Keratinocyte (primary cell): ENCODE results near the gene SUPT5H. TPM values are rescaled to one million over a fixed set of nuclear protein-coding genes. Genes with fewer than 3 reads are reported as not detected.

Experiments
- DNase-seq: peaks from one replicate; pipeline ENCODE4 v3.0.0-alpha.2; 2011; ENCODE audit warnings: low read depth, missing footprints, low spot score
- FAIRE-seq: peaks from 2 replicates; lab custom pipeline; 2011; peaks lifted over from hg19 to GRCh38; lab: Jason Lieb, UNC
- H2AFZ ChIP-seq: 2 replicates; pipeline ENCODE4 v1.6.0; 2012; ENCODE audit warnings: low read length, control low read depth, inconsistent platforms; ENCODE audit not compliant: control insufficient read depth
- H3K27ac ChIP-seq: 2 replicates; pipeline ENCODE4 v1.5.1; 2011; ENCODE audit warnings: low read length; ENCODE audit not compliant: control insufficient read depth, insufficient read depth
- H3K27me3 ChIP-seq: 3 replicates; pipeline ENCODE4 v1.6.0; 2011; ENCODE audit warnings: low read length; ENCODE audit not compliant: control insufficient read depth, insufficient read depth; ENCODE audit errors: extremely low read depth
- H3K36me3 ChIP-seq, 2 experiments: 2 replicates in 1 of 2; 3 replicates in 1 of 2; pipeline ENCODE4 v1.5.1; 2011; ENCODE audit warnings: low read length in 2 of 2, mild to moderate bottlenecking in 1 of 2; ENCODE audit not compliant: control insufficient read depth in 2 of 2, insufficient read depth in 2 of 2; ENCODE audit errors: extremely low read depth in 1 of 2
- H3K4me1 ChIP-seq: 3 replicates; pipeline ENCODE4 v1.5.1; 2011; ENCODE audit warnings: low read length; ENCODE audit not compliant: control insufficient read depth, insufficient read depth; ENCODE audit errors: extremely low read depth
- H3K4me2 ChIP-seq: 3 replicates; pipeline ENCODE4 v1.6.0; 2011; ENCODE audit warnings: low read depth, low read length; ENCODE audit not compliant: control insufficient read depth, insufficient read depth; ENCODE audit errors: extremely low read depth
- H3K4me3 ChIP-seq, 3 experiments: fragments of 200-600 bp in 1 of 3; sonication (generic) in 1 of 3; 2 replicates in 2 of 3; 3 replicates in 1 of 3; pipeline ENCODE4 v1.5.1; 2011 to 2016; ENCODE audit warnings: low read length in 3 of 3, mild to moderate bottlenecking in 3 of 3, control low read depth in 2 of 3, inconsistent platforms in 1 of 3, low read depth in 1 of 3, mixed read lengths in 1 of 3, mixed run types in 1 of 3, moderate library complexity in 1 of 3; ENCODE audit not compliant: control insufficient read depth in 2 of 3, insufficient read depth in 2 of 3; ENCODE audit errors: extremely low read depth in 1 of 3
- H3K79me2 ChIP-seq: 2 replicates; pipeline ENCODE4 v1.6.0; 2012; ENCODE audit warnings: low read length; ENCODE audit not compliant: control insufficient read depth, insufficient read depth
- H3K9ac ChIP-seq: 3 replicates; pipeline ENCODE4 v1.6.0; 2011; ENCODE audit warnings: low read length; ENCODE audit not compliant: control insufficient read depth, insufficient read depth; ENCODE audit errors: extremely low read depth
- H3K9me1 ChIP-seq: 3 replicates; pipeline ENCODE4 v1.6.0; 2011; ENCODE audit warnings: low read length; ENCODE audit not compliant: control insufficient read depth, insufficient read depth; ENCODE audit errors: extremely low read depth
- H3K9me3 ChIP-seq: 2 replicates; pipeline ENCODE4 v1.5.1; 2012; ENCODE audit warnings: low read depth, low read length; ENCODE audit not compliant: control insufficient read depth
- H4K20me1 ChIP-seq: 3 replicates; pipeline ENCODE4 v1.6.0; 2011; ENCODE audit warnings: low read length; ENCODE audit not compliant: control insufficient read depth, insufficient read depth; ENCODE audit errors: extremely low read depth
- CTCF ChIP-seq, 3 experiments: IDR thresholded peaks in 1 of 3; conservative IDR thresholded peaks in 1 of 3; optimal IDR thresholded peaks in 1 of 3; 2 replicates in 2 of 3; 3 replicates in 1 of 3; pipeline versions ENCODE3 to v1.5.1; 2011; ENCODE audit warnings: low read length in 3 of 3, mild to moderate bottlenecking in 3 of 3, moderate library complexity in 2 of 3, control low read depth in 1 of 3, inconsistent platforms in 1 of 3; ENCODE audit not compliant: insufficient read depth in 2 of 3; ENCODE audit errors: extremely low read depth in 1 of 3
- EZH2 ChIP-seq: IDR thresholded peaks from one replicate; pipeline ENCODE4 v1.6.1; 2012; ENCODE audit warnings: inconsistent platforms, mild to moderate bottlenecking, low read length, moderate library complexity
- dilution Hi-C: fragments of 300-500 bp; cut with MboI; formaldehyde crosslinking; loops from one replicate; pipeline ENCODE4 v1.7.0; 2020; ENCODE audit warnings: low sequenced_read_pairs; ENCODE audit not compliant: extremely low pct_ligation_motif_present
- polyA plus RNA-seq, 5 experiments: library from polyadenylated mRNA; depleted of rRNA in 3 of 5; stranded (reverse) in 3 of 5; stranded (forward) in 1 of 5; unstranded in 1 of 5; fragments of >200 nt; gene quantifications; 1 replicate in 1 of 5; 2 replicates in 3 of 5; 3 replicates in 1 of 5; pipeline versions ENCODE4 v1.2.1 to v1.2.3, GENCODE V29; 2011 to 2012; ENCODE audit warnings: missing spikeins in 2 of 5, low read depth in 1 of 5, low replicate concordance in 1 of 5

SUPT5H gene
- polyA plus RNA-seq, 1 donor (not counting 4 experiments of a cell fraction or from before 2014, with no cell fraction given) = 63.2 TPM

GRCh38 chr19:39467941-39468340, 22.6 kb downstream of the SUPT5H start:
- no peak overlapping the region for H2AFZ ChIP-seq
- FAIRE-seq (no peak), DNase-seq (no peak)
- no peak for TF ChIP-seq CTCF (optimal IDR thresholded peaks at IDR 0.05 in 1 of 3, IDR thresholded peaks at IDR 0.05 in 1 of 3, conservative IDR thresholded peaks at IDR 0.05 in 1 of 3; ENCODE audit: extremely low read depth in 1 of 3, insufficient read depth in 2 of 3, low read length in 3 of 3)
- TF ChIP-seq EZH2 = no peak
- dilution Hi-C loops = no loop called here
- H3K27me3 ChIP-seq = no peaks in the 10 kb centered on the region
- H3K4me1 ChIP-seq = no peaks in the 10 kb centered on the region
- no peak overlapping the region for H3K4me3 ChIP-seq
- H3K27ac ChIP-seq = no peak overlapping the region
- no peak overlapping the region for H3K9ac ChIP-seq
- H3K9me1 ChIP-seq = no peaks in the 10 kb centered on the region
- no peaks in the 10 kb centered on the region for H4K20me1 ChIP-seq
- peaks cover 60 to 65% of the 10 kb centered on the region in 2 experiments for H3K36me3 ChIP-seq
- H3K79me2 ChIP-seq = peaks cover 2% of the 10 kb centered on the region
- no peaks in the 10 kb centered on the region for H3K9me3 ChIP-seq
- no peak overlapping the region for H3K4me2 ChIP-seq

- Histone ChIP-seq H3K27ac (no peak overlapping the region), H3K9me1 (no peaks in the 10 kb centered on the region), H3K4me3 (no peak overlapping the region), H3K4me1 (no peaks in the 10 kb centered on the region), H2AFZ (no peak overlapping the region), H3K27me3 (no peaks in the 10 kb centered on the region), H4K20me1 (no peaks in the 10 kb centered on the region), H3K36me3 (peaks cover 60 to 75% of the 10 kb centered on the region in 2 experiments), H3K9ac (no peak overlapping the region), H3K4me2 (no peak overlapping the region), H3K9me3 (no peaks in the 10 kb centered on the region), H3K79me2 (peaks cover 2% of the 10 kb centered on the region)
- FAIRE-seq = no peak
- no peak for TF ChIP-seq EZH2
- TF ChIP-seq CTCF (optimal IDR thresholded peaks at IDR 0.05 in 1 of 3, IDR thresholded peaks at IDR 0.05 in 1 of 3, conservative IDR thresholded peaks at IDR 0.05 in 1 of 3; ENCODE audit: extremely low read depth in 1 of 3, insufficient read depth in 2 of 3, low read length in 3 of 3) = no peak
- no peak for DNase-seq
- dilution Hi-C loops = no loop called here
Observed at GRCh38 chr19:39469036-39469435, 23.7 kb downstream of the SUPT5H start.
